Panc1 (cell line): ENCODE results near the gene ADGRG7. TPM values are rescaled to one million over a fixed set of nuclear protein-coding genes. Genes with fewer than 3 reads are reported as not detected.

Source experiments
- ATAC-seq: fragments of 200-7000 bp; cut with Tn5 transposase; 2 replicates; pipeline ENCODE4 v1.9.1; 2020; ENCODE audit warnings: mild to moderate bottlenecking, moderate library complexity
- BruUV-seq: library from RNA; stranded (reverse); fragments of 400-500 nt; replicated peaks from 2 replicates; lab custom pipeline; 2021; lab: Mats Ljungman, UMichigan
- CTCF ChIA-PET: fragments of 300-600 bp; sonication (Branson Sonifier 250); formaldehyde crosslinking; loops from one replicate; lab custom pipeline; 2022; ENCODE audit warnings: antibody characterized with exemption; lab: Charles Lee
- POLR2A ChIA-PET: fragments of 300-600 bp; sonication (Branson Sonifier 250); formaldehyde crosslinking; loops from one replicate; lab custom pipeline; 2022; ENCODE audit warnings: antibody characterized with exemption; lab: Charles Lee
- DNase-seq: peaks from one replicate; pipeline ENCODE4 v3.0.0-alpha.2; 2010; ENCODE audit warnings: low read depth, low spot score
- H3K27ac ChIP-seq: 2 replicates; pipeline ENCODE4 v1.5.1; 2011; ENCODE audit warnings: mild to moderate bottlenecking, low read length, inconsistent platforms
- H3K27me3 ChIP-seq: fragments of 200-500 bp; sonication (Bioruptor generic); 2 replicates; pipeline ENCODE4 v1.6.0; 2014; ENCODE audit warnings: low read length, inconsistent platforms; ENCODE audit not compliant: control insufficient read depth, insufficient read depth
- H3K36me3 ChIP-seq: fragments of 200-500 bp; sonication (Bioruptor generic); 2 replicates; pipeline ENCODE4 v1.5.1; 2014; ENCODE audit warnings: inconsistent platforms, mild to moderate bottlenecking, low read length, moderate library complexity; ENCODE audit not compliant: control insufficient read depth, insufficient read depth
- H3K4me1 ChIP-seq: 2 replicates; pipeline ENCODE4 v1.5.1; 2011; ENCODE audit warnings: inconsistent platforms, mild to moderate bottlenecking, low read length, moderate library complexity; ENCODE audit not compliant: control insufficient read depth, insufficient read depth
- H3K4me3 ChIP-seq, 2 experiments: 2 replicates each; pipeline ENCODE4 v1.5.1; 2011 to 2012; ENCODE audit warnings: low read depth in 2 of 2, low read length in 2 of 2, mild to moderate bottlenecking in 2 of 2, inconsistent platforms in 1 of 2, moderate library complexity in 1 of 2
- H3K9me3 ChIP-seq: fragments of 200-500 bp; sonication (Bioruptor generic); 2 replicates; pipeline ENCODE4 v1.5.1; 2014; ENCODE audit warnings: low read depth, mild to moderate bottlenecking, inconsistent platforms, low read length, moderate library complexity; ENCODE audit not compliant: control insufficient read depth, insufficient read depth
- POLR2AphosphoS5 ChIP-seq: IDR thresholded peaks from 2 replicates; pipeline ENCODE4 v1.6.1; 2012; ENCODE audit warnings: mild to moderate bottlenecking, low read depth, low read length, moderate library complexity
- SIN3A ChIP-seq: IDR thresholded peaks from 2 replicates; pipeline ENCODE4 v1.6.1; 2012; ENCODE audit warnings: low read depth, mild to moderate bottlenecking, low read length, moderate library complexity, borderline replicate concordance; ENCODE audit not compliant: insufficient read depth
- TCF7L2 ChIP-seq: IDR thresholded peaks from 2 replicates; pipeline ENCODE4 v1.6.1; 2011; ENCODE audit warnings: mild to moderate bottlenecking, low read depth, low read length, inconsistent platforms
- in situ Hi-C: cut with HindIII; loops from 2 replicates; pipeline ENCODE4 v1.10.0; 2016; ENCODE audit warnings: low sequenced_read_pairs, low pct_unique_long_range_greater_than_20kb
- intact Hi-C: fragments of 100-400 bp; cut with micrococcal nuclease; formaldehyde crosslinking; loops from one replicate; pipeline ENCODE4 v1.10.0; 2022; ENCODE audit not compliant: unreplicated experiment
- total RNA-seq: library from RNA; stranded (reverse); gene quantifications from one replicate; pipeline ENCODE4 v1.2.1, GENCODE V29; 2021; ENCODE audit not compliant: unreplicated experiment
- TF ChIP-seq, protein P1 (sequence below): fragments of 450-650 bp; IDR thresholded peaks from 2 replicates; pipeline ENCODE4 v1.5.1; 2017; ENCODE audit warnings: mild to moderate bottlenecking
- TF ChIP-seq, protein P2 (sequence below), 2 experiments: IDR thresholded peaks; 2 replicates each; pipeline ENCODE4 v1.6.1; 2011 to 2012; ENCODE audit warnings: low read depth in 2 of 2, control low read depth in 1 of 2, low read length in 1 of 2, mild to moderate bottlenecking in 1 of 2, moderate library complexity in 1 of 2; ENCODE audit not compliant: insufficient read depth in 1 of 2

Gene ADGRG7
- total RNA-seq, 1 experiment from 2014 or later: not detected

DNA sequence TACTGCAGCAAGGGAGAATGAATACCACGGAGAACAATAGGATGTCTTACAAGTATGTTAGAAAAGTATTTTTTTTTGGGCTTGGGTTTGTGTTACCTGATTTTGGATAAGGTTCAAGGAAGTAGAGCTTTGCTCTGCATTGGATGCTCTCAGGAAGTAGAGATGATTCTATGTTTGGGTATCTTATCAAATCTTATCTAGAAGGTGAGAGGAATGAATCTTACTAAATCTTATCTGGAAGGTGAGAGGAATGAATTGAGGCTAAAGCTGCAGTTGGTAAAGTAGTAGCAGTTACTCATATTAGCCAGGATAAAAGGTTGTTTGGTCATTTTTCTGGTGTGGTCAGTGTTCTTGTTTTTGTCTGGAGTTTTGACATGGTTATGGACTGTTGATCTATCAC lies 117.3 kb downstream of the ADGRG7 start:
- no peaks in the 10 kb centered on the region for H3K4me1 ChIP-seq
- H3K9me3 ChIP-seq: no peaks in the 10 kb centered on the region
- peaks cover 58% of the 10 kb centered on the region for H3K36me3 ChIP-seq
- ATAC-seq (no peak), DNase-seq (no peak)
- TF ChIP-seq, protein P1, sequence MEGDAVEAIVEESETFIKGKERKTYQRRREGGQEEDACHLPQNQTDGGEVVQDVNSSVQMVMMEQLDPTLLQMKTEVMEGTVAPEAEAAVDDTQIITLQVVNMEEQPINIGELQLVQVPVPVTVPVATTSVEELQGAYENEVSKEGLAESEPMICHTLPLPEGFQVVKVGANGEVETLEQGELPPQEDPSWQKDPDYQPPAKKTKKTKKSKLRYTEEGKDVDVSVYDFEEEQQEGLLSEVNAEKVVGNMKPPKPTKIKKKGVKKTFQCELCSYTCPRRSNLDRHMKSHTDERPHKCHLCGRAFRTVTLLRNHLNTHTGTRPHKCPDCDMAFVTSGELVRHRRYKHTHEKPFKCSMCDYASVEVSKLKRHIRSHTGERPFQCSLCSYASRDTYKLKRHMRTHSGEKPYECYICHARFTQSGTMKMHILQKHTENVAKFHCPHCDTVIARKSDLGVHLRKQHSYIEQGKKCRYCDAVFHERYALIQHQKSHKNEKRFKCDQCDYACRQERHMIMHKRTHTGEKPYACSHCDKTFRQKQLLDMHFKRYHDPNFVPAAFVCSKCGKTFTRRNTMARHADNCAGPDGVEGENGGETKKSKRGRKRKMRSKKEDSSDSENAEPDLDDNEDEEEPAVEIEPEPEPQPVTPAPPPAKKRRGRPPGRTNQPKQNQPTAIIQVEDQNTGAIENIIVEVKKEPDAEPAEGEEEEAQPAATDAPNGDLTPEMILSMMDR: no peak
- TF ChIP-seq POLR2AphosphoS5 (no peak), TCF7L2 (no peak), SIN3A (no peak)
- TF ChIP-seq, protein P2, sequence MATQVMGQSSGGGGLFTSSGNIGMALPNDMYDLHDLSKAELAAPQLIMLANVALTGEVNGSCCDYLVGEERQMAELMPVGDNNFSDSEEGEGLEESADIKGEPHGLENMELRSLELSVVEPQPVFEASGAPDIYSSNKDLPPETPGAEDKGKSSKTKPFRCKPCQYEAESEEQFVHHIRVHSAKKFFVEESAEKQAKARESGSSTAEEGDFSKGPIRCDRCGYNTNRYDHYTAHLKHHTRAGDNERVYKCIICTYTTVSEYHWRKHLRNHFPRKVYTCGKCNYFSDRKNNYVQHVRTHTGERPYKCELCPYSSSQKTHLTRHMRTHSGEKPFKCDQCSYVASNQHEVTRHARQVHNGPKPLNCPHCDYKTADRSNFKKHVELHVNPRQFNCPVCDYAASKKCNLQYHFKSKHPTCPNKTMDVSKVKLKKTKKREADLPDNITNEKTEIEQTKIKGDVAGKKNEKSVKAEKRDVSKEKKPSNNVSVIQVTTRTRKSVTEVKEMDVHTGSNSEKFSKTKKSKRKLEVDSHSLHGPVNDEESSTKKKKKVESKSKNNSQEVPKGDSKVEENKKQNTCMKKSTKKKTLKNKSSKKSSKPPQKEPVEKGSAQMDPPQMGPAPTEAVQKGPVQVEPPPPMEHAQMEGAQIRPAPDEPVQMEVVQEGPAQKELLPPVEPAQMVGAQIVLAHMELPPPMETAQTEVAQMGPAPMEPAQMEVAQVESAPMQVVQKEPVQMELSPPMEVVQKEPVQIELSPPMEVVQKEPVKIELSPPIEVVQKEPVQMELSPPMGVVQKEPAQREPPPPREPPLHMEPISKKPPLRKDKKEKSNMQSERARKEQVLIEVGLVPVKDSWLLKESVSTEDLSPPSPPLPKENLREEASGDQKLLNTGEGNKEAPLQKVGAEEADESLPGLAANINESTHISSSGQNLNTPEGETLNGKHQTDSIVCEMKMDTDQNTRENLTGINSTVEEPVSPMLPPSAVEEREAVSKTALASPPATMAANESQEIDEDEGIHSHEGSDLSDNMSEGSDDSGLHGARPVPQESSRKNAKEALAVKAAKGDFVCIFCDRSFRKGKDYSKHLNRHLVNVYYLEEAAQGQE (IDR thresholded peaks at IDR 0.05; ENCODE audit: insufficient read depth in 1 of 2, low read depth in 2 of 2, low read length in 1 of 2): no peak
- H3K4me3 ChIP-seq: no peak overlapping the region
- ChIA-PET CTCF (no interaction called here), POLR2A (no interaction called here)
- H3K27ac ChIP-seq: no peak overlapping the region
- no peaks in the 10 kb centered on the region for H3K27me3 ChIP-seq
- intact Hi-C loops: no loop called here
- BruUV-seq: no TSS peak
- in situ Hi-C loops: no loop called here

GRCh38 chr3:100730524-100730923 lies 121.1 kb downstream of the ADGRG7 start:
- intact Hi-C loops (no loop called here), in situ Hi-C loops (no loop called here)
- DNase-seq (no peak), ATAC-seq (no peak)
- ChIA-PET CTCF (no interaction called here), POLR2A (no interaction called here)
- H3K9me3 ChIP-seq: no peaks in the 10 kb centered on the region
- TF ChIP-seq, protein P1: no peak
- no peaks in the 10 kb centered on the region for H3K4me1 ChIP-seq
- no peak overlapping the region for H3K4me3 ChIP-seq
- no peaks in the 10 kb centered on the region for H3K27me3 ChIP-seq
- no TSS peak for BruUV-seq
- H3K27ac ChIP-seq: no peak overlapping the region
- peaks cover 63% of the 10 kb centered on the region for H3K36me3 ChIP-seq

DNA sequence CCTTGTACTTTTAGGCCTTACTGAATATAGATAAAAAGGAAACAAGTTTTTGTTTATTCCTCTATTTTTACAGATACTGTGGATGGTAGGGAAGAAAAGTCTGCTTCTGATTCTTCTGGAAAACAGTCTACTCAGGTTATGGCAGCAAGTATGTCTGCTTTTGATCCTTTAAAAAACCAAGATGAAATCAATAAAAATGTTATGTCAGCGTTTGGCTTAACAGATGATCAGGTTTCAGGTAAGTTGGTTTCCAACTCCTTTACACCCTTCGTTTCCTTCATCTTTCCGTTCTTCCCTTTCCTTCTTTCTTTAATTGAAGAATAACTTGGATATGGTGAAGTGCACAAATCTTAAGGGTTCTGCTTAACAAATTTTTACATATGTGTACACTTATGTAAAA lies 123.0 kb downstream of the ADGRG7 start:
- TF ChIP-seq, protein P1: no peak
- TF ChIP-seq POLR2AphosphoS5 (no peak), TCF7L2 (no peak), SIN3A (no peak)
- TF ChIP-seq, protein P2 (IDR thresholded peaks at IDR 0.05; ENCODE audit: insufficient read depth in 1 of 2, low read depth in 2 of 2, low read length in 1 of 2): no peak
- H3K27me3 ChIP-seq: no peaks in the 10 kb centered on the region
- CTCF ChIA-PET: no interaction called here
- H3K36me3 ChIP-seq: peaks cover 79% of the 10 kb centered on the region
- H3K27ac ChIP-seq: no peak overlapping the region
- POLR2A ChIA-PET: no interaction called here
- in situ Hi-C loops (no loop called here), intact Hi-C loops (no loop called here)
- no peaks in the 10 kb centered on the region for H3K9me3 ChIP-seq
- no peak overlapping the region for H3K4me3 ChIP-seq
- no peaks in the 10 kb centered on the region for H3K4me1 ChIP-seq
- DNase-seq (no peak), ATAC-seq (no peak)
- BruUV-seq: no TSS peak
